ENCODE results near the gene HDAC4. TPM values are rescaled to one million over a fixed set of nuclear protein-coding genes. Genes with fewer than 3 reads are reported as not detected.

The HDAC4 gene
- total and polyA plus RNA-seq, 9 of the 15 experiments (the other 6 are each of a cell fraction or from before 2014, with no cell fraction given): 0.11 to 20.2 (median 4.0) TPM

GRCh38 chr2:239366740-239367139 is 34.1 kb downstream of the HDAC4 start:
- no peak overlapping the region for H3K9ac ChIP-seq (ENCODE audit: insufficient read depth in 1 of 2, low read depth in 2 of 2, low read length in 2 of 2)
- intact Hi-C loops (cut with micrococcal nuclease): no loop called here
- no peak for ATAC-seq
- no peak for FAIRE-seq
- H4K20me1 ChIP-seq (replicated peaks; ENCODE audit: control insufficient read depth, insufficient read depth, low read length): 0 out of 2 replicates have a peak, but pooled peaks cover 2% of the 10 kb centered on the region
- no peak overlapping the region for H3K4me3 ChIP-seq
- H3K4me2 ChIP-seq (ENCODE audit: insufficient read depth, low read length): no peak overlapping the region
- H2AFZ ChIP-seq (ENCODE audit: low read depth, low read length): no peak overlapping the region
- DNase-seq (ENCODE audit: extremely low read depth in 1 of 4, low spot score in 3 of 4): no peak
- no TSS peak for BruUV-seq (replicated peaks)
- CTCF ChIA-PET (ENCODE audit: low intra/inter-chr PET ratio): no interaction called here
- no peak overlapping the region for H3K27ac ChIP-seq (ENCODE audit: extremely low read depth, low read depth, low read length)
- POLR2A ChIA-PET: no interaction called here
- peaks cover 0 to 8% of the 10 kb centered on the region in 2 experiments; a peak in 1 of 5 replicates for H3K4me1 ChIP-seq (replicated peaks in 1 of 2; ENCODE audit: control insufficient read depth in 2 of 2, insufficient read depth in 2 of 2, low read length in 2 of 2)
- WGBS (ENCODE audit: insufficient coverage, low coverage, missing lambda C conversion rate): 93% methylated on average over 10 of the region's 12 CpGs
- TF ChIP-seq MBD2 (IDR thresholded peaks at IDR 0.05; ENCODE audit: borderline replicate concordance, low read depth): no peak
- TF ChIP-seq ATF7 (IDR thresholded peaks at IDR 0.05): no peak
- no peak for TF ChIP-seq NFE2 (IDR thresholded peaks at IDR 0.05; ENCODE audit: low read depth)
- no peak for TF ChIP-seq RBM22 (IDR thresholded peaks at IDR 0.05; ENCODE audit: low read depth, low read length, poor library complexity, severe bottlenecking)
- H3K27me3 ChIP-seq (ENCODE audit: control insufficient read depth in 2 of 2, insufficient read depth in 2 of 2, low read length in 2 of 2): no peaks in the 10 kb centered on the region
- no peaks in the 10 kb centered on the region for H3K9me3 ChIP-seq (replicated peaks; ENCODE audit: control insufficient read depth, insufficient read depth, low read depth, low read length)
- H3K79me2 ChIP-seq (ENCODE audit: control insufficient read depth, insufficient read depth, low read length): peaks cover 13% of the 10 kb centered on the region
- in situ Hi-C loops (cut with MboI): no loop called here
- no peaks in the 10 kb centered on the region for H3K9me1 ChIP-seq (ENCODE audit: control insufficient read depth, insufficient read depth, low read length)
- H3K36me3 ChIP-seq (ENCODE audit: control insufficient read depth, insufficient read depth, low read length): no peaks in the 10 kb centered on the region

- no peaks in the 10 kb centered on the region for H3K27me3 ChIP-seq (ENCODE audit: control insufficient read depth in 2 of 2, insufficient read depth in 2 of 2, low read length in 2 of 2)
- H2AFZ ChIP-seq (ENCODE audit: low read depth, low read length): no peak overlapping the region
- peaks cover 2% of the 10 kb centered on the region; the same call in 1 of the 2 replicates for H4K20me1 ChIP-seq (replicated peaks; ENCODE audit: control insufficient read depth, insufficient read depth, low read length)
- H3K9ac ChIP-seq (ENCODE audit: insufficient read depth in 1 of 2, low read depth in 2 of 2, low read length in 2 of 2): 0 out of 4 replicates have a peak overlapping the region, but pooled peaks of 1 of the 2 experiments have one; percentile 7
- BruUV-seq (replicated peaks): no TSS peak
- in situ Hi-C loops (cut with MboI): no loop called here
- peaks cover 21% of the 10 kb centered on the region for H3K79me2 ChIP-seq (ENCODE audit: control insufficient read depth, insufficient read depth, low read length)
- H3K4me2 ChIP-seq (ENCODE audit: insufficient read depth, low read length): no peak overlapping the region
- ATAC-seq (no peak), FAIRE-seq (no peak), DNase-seq (ENCODE audit: extremely low read depth in 1 of 4, low spot score in 3 of 4) (no peak)
- ChIA-PET CTCF (ENCODE audit: low intra/inter-chr PET ratio) (no interaction called here), POLR2A (no interaction called here)
- no peak overlapping the region for H3K4me3 ChIP-seq
- peaks cover 5 to 10% of the 10 kb centered on the region in 2 experiments; a peak in 4 of 5 replicates for H3K4me1 ChIP-seq (replicated peaks in 1 of 2; ENCODE audit: control insufficient read depth in 2 of 2, insufficient read depth in 2 of 2, low read length in 2 of 2)
- WGBS (ENCODE audit: insufficient coverage, low coverage, missing lambda C conversion rate): 90% methylated on average over 13 of the region's 32 CpGs
- no peaks in the 10 kb centered on the region for H3K36me3 ChIP-seq (ENCODE audit: control insufficient read depth, insufficient read depth, low read length)
- no peaks in the 10 kb centered on the region for H3K9me1 ChIP-seq (ENCODE audit: control insufficient read depth, insufficient read depth, low read length)
- no peak overlapping the region for H3K27ac ChIP-seq (ENCODE audit: extremely low read depth, low read depth, low read length)
- no peaks in the 10 kb centered on the region for H3K9me3 ChIP-seq (replicated peaks; ENCODE audit: control insufficient read depth, insufficient read depth, low read depth, low read length)
- intact Hi-C loops (cut with micrococcal nuclease): no loop called here
- TF ChIP-seq ZNF707 (CRISPR knock-in tag; conservative IDR thresholded peaks at IDR 0.05) (no peak), CBX3 (IDR thresholded peaks at IDR 0.05; ENCODE audit: borderline replicate concordance in 1 of 2, low read length in 2 of 2) (no peak), ZNF79 (CRISPR knock-in tag; IDR thresholded peaks at IDR 0.05; ENCODE audit: low read depth) (no peak), POLR3A (IDR thresholded peaks at IDR 0.05; ENCODE audit: borderline replicate concordance, extremely low read depth, insufficient read depth, insufficient read length) (no peak), RBM14 (IDR thresholded peaks at IDR 0.05; ENCODE audit: borderline replicate concordance, insufficient read depth, low read depth, low read length) (no peak), TGIF2 (CRISPR knock-in tag; IDR thresholded peaks at IDR 0.05) (no peak), ZBTB2 (IDR thresholded peaks at IDR 0.05) (no peak), SNRNP70 (optimal IDR thresholded peaks at IDR 0.05; ENCODE audit: low read depth, low read length) (no peak), MCM7 (IDR thresholded peaks at IDR 0.05) (no peak), ZNF12 (CRISPR knock-in tag; IDR thresholded peaks at IDR 0.05) (no peak), SIN3A (IDR thresholded peaks at IDR 0.05; ENCODE audit: borderline replicate concordance in 2 of 2, control insufficient read depth in 1 of 2, low read depth in 2 of 2, low read length in 2 of 2) (no peak), ZNF121 (CRISPR knock-in tag; conservative IDR thresholded peaks at IDR 0.05) (no peak)
These were observed 34.9 kb downstream of the HDAC4 start for GRCh38 chr2:239365782-239366435.
